Common myeloid progenitor, CD34-positive (primary cell): ENCODE measurements around the gene AGAP1.

Source experiments
- CTCF ChIA-PET: fragments of 350-600 bp; sonication (Branson Sonifier 250); formaldehyde crosslinking; loops from one replicate; lab custom pipeline; 2021; ENCODE audit warnings: antibody characterized with exemption; lab: Charles Lee
- POLR2A ChIA-PET: fragments of 350-600 bp; sonication (Branson Sonifier 250); formaldehyde crosslinking; loops from one replicate; lab custom pipeline; 2021; ENCODE audit warnings: antibody characterized with exemption; lab: Charles Lee
- DNase-seq, 3 donors: peaks; one replicate each; pipeline versions ENCODE4 v3.0.0 to v3.0.0-alpha.2; 2013
- H3K27ac ChIP-seq, 2 experiments: 1 replicate in 1 of 2; 2 replicates in 1 of 2; pipeline ENCODE4 v1.7.0; 2013; ENCODE audit warnings: inconsistent platforms in 2 of 2, low read length in 2 of 2, mild to moderate bottlenecking in 2 of 2, low read depth in 1 of 2, moderate library complexity in 1 of 2; ENCODE audit not compliant: severe bottlenecking in 2 of 2, insufficient read depth in 1 of 2, poor library complexity in 1 of 2
- H3K27me3 ChIP-seq, 5 experiments: replicated peaks in 2 of 5; 1 replicate in 3 of 5; 2 replicates in 2 of 5; pipeline versions ENCODE4 v1.6.1 to v1.7.0; 2013; ENCODE audit warnings: low read length in 4 of 5, mild to moderate bottlenecking in 2 of 5, moderate library complexity in 2 of 5, inconsistent platforms in 1 of 5; ENCODE audit not compliant: insufficient read depth in 5 of 5, control insufficient read depth in 4 of 5
- H3K36me3 ChIP-seq, 4 experiments: 1 replicate in 2 of 4; 2 replicates in 2 of 4; pipeline versions ENCODE4 v1.6.1 to v1.7.0; 2013; ENCODE audit warnings: low read length in 3 of 4, control low read depth in 1 of 4, mild to moderate bottlenecking in 1 of 4; ENCODE audit not compliant: control insufficient read depth in 4 of 4, insufficient read depth in 4 of 4
- H3K4me1 ChIP-seq, 4 experiments: 1 replicate in 3 of 4; 2 replicates in 1 of 4; pipeline versions ENCODE4 v1.6.1 to v1.7.1; 2013; ENCODE audit warnings: low read length in 3 of 4, mild to moderate bottlenecking in 3 of 4, control low read depth in 1 of 4, inconsistent platforms in 1 of 4, moderate library complexity in 1 of 4; ENCODE audit not compliant: control insufficient read depth in 4 of 4, insufficient read depth in 4 of 4; ENCODE audit errors: control extremely low read depth in 1 of 4
- H3K4me3 ChIP-seq, 7 experiments: 1 replicate in 4 of 7; 2 replicates in 3 of 7; pipeline versions ENCODE4 v1.5.1 to v1.7.0; 2013; ENCODE audit warnings: mild to moderate bottlenecking in 7 of 7, low read length in 6 of 7, moderate library complexity in 6 of 7, inconsistent platforms in 2 of 7, low read depth in 2 of 7, control low read depth in 1 of 7; ENCODE audit not compliant: insufficient read depth in 4 of 7, control insufficient read depth in 1 of 7; ENCODE audit errors: extremely low read depth in 1 of 7
- H3K9me3 ChIP-seq, 5 experiments: 1 replicate in 4 of 5; 2 replicates in 1 of 5; pipeline versions ENCODE4 v1.6.1 to v1.7.1; 2013; ENCODE audit warnings: low read length in 4 of 5, mild to moderate bottlenecking in 2 of 5, inconsistent platforms in 1 of 5, low read depth in 1 of 5, moderate library complexity in 1 of 5; ENCODE audit not compliant: control insufficient read depth in 4 of 5, insufficient read depth in 2 of 5; ENCODE audit errors: control extremely low read depth in 1 of 5
- WGBS: methylation state at CpG from one replicate; pipeline ENCODE4 v1.1.5; 2013; ENCODE audit not compliant: insufficient coverage; 5-methylcytosine and 5-hydroxymethylcytosine counted together

AGAP1 gene

GRCh38 chr2:236175548-236176150 lies 681.8 kb downstream of the AGAP1 start:
- peaks cover 0 to 2% (median 0%) of the 10 kb centered on the region in 5 experiments for H3K9me3 ChIP-seq
- POLR2A ChIA-PET: interaction anchor here (0.7 kb wide), 1 partner anchor 10 kb away, joined by 3 read pairs; no protein-coding TSS in a partner anchor
- CTCF ChIA-PET: interaction anchor here (0.8 to 0.9 kb wide), 2 partner anchors 395 to 401 kb away, joined by 3 to 5 read pairs; no protein-coding TSS in a partner anchor

GRCh38 chr2:236176417-236176816 lies 682.6 kb downstream of the AGAP1 start:
- CTCF ChIA-PET: interaction anchor here (0.6 to 0.9 kb wide), 3 partner anchors 396 to 402 kb away, joined by 3 to 5 read pairs (median 3); no protein-coding TSS in a partner anchor
- Histone ChIP-seq H3K4me3 (no peak overlapping the region), H3K4me1 (peaks cover 0 to 13% (median 5%) of the 10 kb centered on the region in 4 experiments), H3K27me3 (peaks cover 23 to 100% (median 42%) of the 10 kb centered on the region in 5 experiments), H3K27ac (no peak overlapping the region), H3K9me3 (no peaks in the 10 kb centered on the region), H3K36me3 (no peaks in the 10 kb centered on the region)
- POLR2A ChIA-PET: interaction anchor here (0.7 kb wide), 1 partner anchor 11 kb away, joined by 3 read pairs; no protein-coding TSS in a partner anchor
- DNase-seq: peak in 2 of 3 donors; percentile 61 to 67
- 2% methylated on average over 7 of the region's 7 CpGs for WGBS

More at GRCh38 chr2:236175548-236176150, 681.8 kb downstream of the AGAP1 start:
- no peaks in the 10 kb centered on the region for H3K36me3 ChIP-seq
- DNase-seq: peak in 2 of 3 donors; percentile 72 to 83
- H3K27me3 ChIP-seq: peaks cover 29 to 100% (median 49%) of the 10 kb centered on the region in 5 experiments
- no peak overlapping the region for H3K27ac ChIP-seq
- WGBS: 4% methylated on average over 4 of the region's 6 CpGs
- H3K4me3 ChIP-seq: no peak overlapping the region
- H3K4me1 ChIP-seq: peaks cover 0 to 13% (median 5%) of the 10 kb centered on the region in 4 experiments

GRCh38 chr2:236176951-236177350 lies 683.1 kb downstream of the AGAP1 start:
- H3K36me3 ChIP-seq: no peaks in the 10 kb centered on the region
- H3K9me3 ChIP-seq: no peaks in the 10 kb centered on the region
- H3K4me1 ChIP-seq: peaks cover 0 to 13% (median 5%) of the 10 kb centered on the region in 4 experiments
- H3K27me3 ChIP-seq: peaks cover 23 to 99% (median 44%) of the 10 kb centered on the region in 5 experiments
- 42% methylated on average over 14 of the region's 21 CpGs for WGBS
- no peak overlapping the region for H3K27ac ChIP-seq
- ChIA-PET CTCF (interaction anchor here (0.6 to 2.1 kb wide), 5 partner anchors 8 to 397 kb away, joined by 3 to 7 read pairs (median 4); no protein-coding TSS in a partner anchor), POLR2A (no interaction called here)
- DNase-seq: no peak
- no peak overlapping the region for H3K4me3 ChIP-seq

- ChIA-PET POLR2A (no interaction called here), CTCF (interaction anchor here (0.6 to 2.1 kb wide), 6 partner anchors 8 to 395 kb away, joined by 3 to 7 read pairs (median 4); no protein-coding TSS in a partner anchor)
- Histone ChIP-seq H3K4me1 (peaks cover 0 to 11% (median 5%) of the 10 kb centered on the region in 4 experiments), H3K4me3 (peak overlapping the region in 1 of 7 experiments; percentile 9), H3K27ac (no peak overlapping the region), H3K9me3 (no peaks in the 10 kb centered on the region), H3K36me3 (no peaks in the 10 kb centered on the region), H3K27me3 (peaks cover 21 to 98% (median 44%) of the 10 kb centered on the region in 5 experiments)
- peak; percentile 60 to 66 (median 64) for DNase-seq
- WGBS: 6% methylated on average over 18 of the region's 20 CpGs
Measured at GRCh38 chr2:236177604-236177966, 683.7 kb downstream of the AGAP1 start.

GRCh38 chr2:236177967-236178889 lies 684.4 kb downstream of the AGAP1 start:
- H3K27ac ChIP-seq: no peak overlapping the region
- 2% methylated on average over 42 of the region's 65 CpGs for WGBS
- peaks cover 21 to 98% (median 40%) of the 10 kb centered on the region in 5 experiments for H3K27me3 ChIP-seq
- ChIA-PET CTCF (interaction anchor here (0.5 to 2.1 kb wide), 11 partner anchors 9 to 523 kb away, joined by 3 to 7 read pairs (median 4); no protein-coding TSS in a partner anchor), POLR2A (interaction anchor here (0.6 kb wide), 1 partner anchor 1519 kb away, joined by 3 read pairs; no protein-coding TSS in a partner anchor)
- H3K4me1 ChIP-seq: peaks cover 0 to 11% (median 5%) of the 10 kb centered on the region in 4 experiments
- peak overlapping the region in 4 of 7 experiments; percentile 5 to 59 (median 22) for H3K4me3 ChIP-seq
- H3K9me3 ChIP-seq: no peaks in the 10 kb centered on the region
- peak in 2 of 3 donors; percentile 55 to 59 for DNase-seq
- no peaks in the 10 kb centered on the region for H3K36me3 ChIP-seq

- Histone ChIP-seq H3K9me3 (no peaks in the 10 kb centered on the region), H3K4me1 (peaks cover 0 to 11% (median 5%) of the 10 kb centered on the region in 4 experiments), H3K27ac (no peak overlapping the region), H3K27me3 (peaks cover 21 to 92% (median 35%) of the 10 kb centered on the region in 5 experiments), H3K36me3 (no peaks in the 10 kb centered on the region), H3K4me3 (no peak overlapping the region)
- ChIA-PET CTCF (interaction anchor here (0.6 to 2.8 kb wide), 6 partner anchors 9 to 420 kb away, joined by 3 to 13 read pairs (median 4); no protein-coding TSS in a partner anchor), POLR2A (interaction anchor here (0.6 kb wide), 1 partner anchor 1518 kb away, joined by 3 read pairs; no protein-coding TSS in a partner anchor)
- DNase-seq: no peak
- WGBS: 2% methylated on average over 14 of the region's 15 CpGs
Measured at GRCh38 chr2:236178890-236179235, 685.0 kb downstream of the AGAP1 start.
